Measurements from ENCODE around the gene MAP3K15. TPM values are rescaled to one million over a fixed set of nuclear protein-coding genes. Genes with fewer than 3 reads are reported as not detected.
A peak's percentile ranks its signal among the peaks of the same experiment; 100 is the strongest.
"Not testable (repeated sequence)": the region's sequence is repeated elsewhere in the genome, so short reads cannot be mapped to it uniquely, and the experiment has no call there.

The MAP3K15 gene
- total RNA-seq, 2 donors from 2014 or later = 0.48 to 7.1 TPM

- Mint-ChIP-seq H3K27me3 (no peaks in the 10 kb centered on the region), H3K4me1 (peaks cover 28% of the 10 kb centered on the region), H3K9me3 (no peaks in the 10 kb centered on the region), H3K36me3 (ENCODE audit: low read depth) (peaks cover 94% of the 10 kb centered on the region), H3K4me3 (no peak overlapping the region), H3K27ac (peak overlapping the region; percentile 63)
- no peak for ATAC-seq (replicated peaks)
These were observed 29.5 kb upstream of the MAP3K15 start for GRCh38 chrX:19544693-19545305.

- no peaks in the 10 kb centered on the region for H3K27me3 Mint-ChIP-seq
- no peak overlapping the region for H3K27ac Mint-ChIP-seq
- H3K9me3 Mint-ChIP-seq = no peaks in the 10 kb centered on the region
- no peak overlapping the region for H3K4me3 Mint-ChIP-seq
- ATAC-seq (replicated peaks) = no peak
- peaks cover 93% of the 10 kb centered on the region for H3K36me3 Mint-ChIP-seq (ENCODE audit: low read depth)
- peaks cover 28% of the 10 kb centered on the region for H3K4me1 Mint-ChIP-seq
These were observed 28.7 kb upstream of the MAP3K15 start for GRCh38 chrX:19543951-19544381.

GRCh38 chrX:19543020-19543715 is 27.9 kb upstream of the MAP3K15 start:
- peaks cover 87% of the 10 kb centered on the region for H3K36me3 Mint-ChIP-seq (ENCODE audit: low read depth)
- ATAC-seq (replicated peaks) = no peak
- no peaks in the 10 kb centered on the region for H3K9me3 Mint-ChIP-seq
- H3K4me3 Mint-ChIP-seq = no peak overlapping the region
- no peaks in the 10 kb centered on the region for H3K27me3 Mint-ChIP-seq
- peak overlapping the region; percentile 79 for H3K27ac Mint-ChIP-seq
- peaks cover 20% of the 10 kb centered on the region for H3K4me1 Mint-ChIP-seq

- no peaks in the 10 kb centered on the region for H3K27me3 Mint-ChIP-seq
- peaks cover 86% of the 10 kb centered on the region for H3K36me3 Mint-ChIP-seq (ENCODE audit: low read depth)
- no peak overlapping the region for H3K4me3 Mint-ChIP-seq
- no peaks in the 10 kb centered on the region for H3K9me3 Mint-ChIP-seq
- no peak for ATAC-seq (replicated peaks)
- H3K27ac Mint-ChIP-seq = peak overlapping the region; percentile 19
- peaks cover 17% of the 10 kb centered on the region for H3K4me1 Mint-ChIP-seq
These were observed 26.6 kb upstream of the MAP3K15 start for GRCh38 chrX:19541931-19542330.

- H3K27me3 Mint-ChIP-seq = no peaks in the 10 kb centered on the region
- no peaks in the 10 kb centered on the region for H3K9me3 Mint-ChIP-seq
- no peak for ATAC-seq (replicated peaks)
- H3K36me3 Mint-ChIP-seq (ENCODE audit: low read depth) = peaks cover 86% of the 10 kb centered on the region
- peaks cover 17% of the 10 kb centered on the region for H3K4me1 Mint-ChIP-seq
- no peak overlapping the region for H3K4me3 Mint-ChIP-seq
- no peak overlapping the region for H3K27ac Mint-ChIP-seq
These were observed 25.9 kb upstream of the MAP3K15 start for GRCh38 chrX:19541196-19541595.

GRCh38 chrX:19540076-19540475 is 24.8 kb upstream of the MAP3K15 start:
- Mint-ChIP-seq H3K9me3 (no peaks in the 10 kb centered on the region), H3K4me1 (peaks cover 17% of the 10 kb centered on the region), H3K36me3 (ENCODE audit: low read depth) (peaks cover 83% of the 10 kb centered on the region), H3K27me3 (no peaks in the 10 kb centered on the region), H3K27ac (no peak overlapping the region), H3K4me3 (no peak overlapping the region)
- ATAC-seq (replicated peaks) = no peak

GRCh38 chrX:19539665-19540064 is 24.4 kb upstream of the MAP3K15 start:
- Mint-ChIP-seq H3K4me1 (peaks cover 15% of the 10 kb centered on the region), H3K4me3 (no peak overlapping the region), H3K27me3 (no peaks in the 10 kb centered on the region), H3K36me3 (ENCODE audit: low read depth) (peaks cover 78% of the 10 kb centered on the region), H3K27ac (peak overlapping the region; percentile 58), H3K9me3 (no peaks in the 10 kb centered on the region)
- ATAC-seq (replicated peaks) = no peak

GRCh38 chrX:19535476-19535875 is 20.2 kb upstream of the MAP3K15 start:
- Mint-ChIP-seq H3K27me3 (no peaks in the 10 kb centered on the region), H3K4me1 (no peaks in the 10 kb centered on the region), H3K4me3 (no peak overlapping the region), H3K27ac (no peak overlapping the region), H3K9me3 (no peaks in the 10 kb centered on the region), H3K36me3 (ENCODE audit: low read depth) (peaks cover 38% of the 10 kb centered on the region)
- no peak for ATAC-seq (replicated peaks)

GRCh38 chrX:19532709-19533108 is 17.4 kb upstream of the MAP3K15 start:
- Mint-ChIP-seq H3K36me3 (ENCODE audit: low read depth) (peaks cover 22% of the 10 kb centered on the region), H3K9me3 (no peaks in the 10 kb centered on the region), H3K27me3 (no peaks in the 10 kb centered on the region), H3K4me3 (no peak overlapping the region), H3K4me1 (no peaks in the 10 kb centered on the region), H3K27ac (no peak overlapping the region)
- no peak for ATAC-seq (replicated peaks)

- H3K9me3 Mint-ChIP-seq = no peaks in the 10 kb centered on the region
- no peak overlapping the region for H3K27ac Mint-ChIP-seq
- no peaks in the 10 kb centered on the region for H3K36me3 Mint-ChIP-seq (ENCODE audit: low read depth)
- no peak overlapping the region for H3K4me3 Mint-ChIP-seq
- peaks cover 17% of the 10 kb centered on the region for H3K27me3 Mint-ChIP-seq
- H3K4me1 Mint-ChIP-seq = no peaks in the 10 kb centered on the region
- no peak for ATAC-seq (replicated peaks)
These were observed 2.7 kb upstream of the MAP3K15 start for GRCh38 chrX:19517965-19518364.

- Mint-ChIP-seq H3K9me3 (no peaks in the 10 kb centered on the region), H3K36me3 (ENCODE audit: low read depth) (no peaks in the 10 kb centered on the region), H3K4me1 (no peaks in the 10 kb centered on the region), H3K27ac (no peak overlapping the region), H3K27me3 (peaks cover 13% of the 10 kb centered on the region), H3K4me3 (peak overlapping the region; percentile 45)
- ATAC-seq (replicated peaks) = no peak
These were observed 352 bp upstream of the MAP3K15 start for GRCh38 chrX:19515615-19516105.

GRCh38 chrX:19513383-19513782 is 1.9 kb downstream of the MAP3K15 start:
- Mint-ChIP-seq H3K9me3 (no peaks in the 10 kb centered on the region), H3K4me3 (peak overlapping the region; percentile 55), H3K36me3 (ENCODE audit: low read depth) (no peaks in the 10 kb centered on the region), H3K4me1 (no peaks in the 10 kb centered on the region), H3K27ac (no peak overlapping the region), H3K27me3 (peaks cover 9% of the 10 kb centered on the region)
- no peak for ATAC-seq (replicated peaks)

GRCh38 chrX:19512961-19513360 is 2.3 kb downstream of the MAP3K15 start:
- Mint-ChIP-seq H3K27me3 (peaks cover 9% of the 10 kb centered on the region), H3K4me1 (no peaks in the 10 kb centered on the region), H3K4me3 (no peak overlapping the region), H3K36me3 (ENCODE audit: low read depth) (no peaks in the 10 kb centered on the region), H3K9me3 (no peaks in the 10 kb centered on the region), H3K27ac (no peak overlapping the region)
- ATAC-seq (replicated peaks) = peak; percentile 57

- ATAC-seq (replicated peaks) = no peak
These were observed 2.9 kb downstream of the MAP3K15 start for GRCh38 chrX:19512359-19512758.

GRCh38 chrX:19511796-19512195 is 3.5 kb downstream of the MAP3K15 start:
- ATAC-seq (replicated peaks); H3K27ac Mint-ChIP-seq; H3K36me3 Mint-ChIP-seq (ENCODE audit: low read depth); H3K9me3 Mint-ChIP-seq; H3K27me3 Mint-ChIP-seq; H3K4me3 Mint-ChIP-seq; H3K4me1 Mint-ChIP-seq: not testable (repeated sequence)

More at GRCh38 chrX:19512359-19512758, 2.9 kb downstream of the MAP3K15 start:
- no peak overlapping the region for H3K27ac Mint-ChIP-seq
- no peaks in the 10 kb centered on the region for H3K36me3 Mint-ChIP-seq (ENCODE audit: low read depth)
- no peak overlapping the region for H3K4me3 Mint-ChIP-seq
- no peaks in the 10 kb centered on the region for H3K4me1 Mint-ChIP-seq
- peaks cover 6% of the 10 kb centered on the region for H3K27me3 Mint-ChIP-seq
- no peaks in the 10 kb centered on the region for H3K9me3 Mint-ChIP-seq

Data from activated T-helper 17 cell treated with anti-CD3 and anti-CD28 coated beads, Interleukin-2, amount 50 U/mL, for 72 hours (primary cell).